RWPE2 (cell line): ENCODE data around the gene ULBP2.
"Not testable (repeated sequence)": the region's sequence is repeated elsewhere in the genome, so short reads cannot be mapped to it uniquely, and the experiment has no call there.

Experiments used
- ATAC-seq: fragments of 200-7000 bp; cut with Tn5 transposase; 3 replicates; pipeline ENCODE4 v1.9.1; 2021; ENCODE audit warnings: low read depth
- DNase-seq: peaks from one replicate; pipeline ENCODE4 v3.0.0-alpha.2; 2020; ENCODE audit warnings: low spot score
- H3K27ac ChIP-seq: fragments of 450-650 bp; 2 replicates; pipeline ENCODE4 v1.5.1; 2017; ENCODE audit warnings: mild to moderate bottlenecking; ENCODE audit not compliant: poor library complexity, severe bottlenecking
- H3K27me3 ChIP-seq: fragments of 250-450 bp; sonication (Bioruptor Pico); 2 replicates; pipeline ENCODE4 v1.5.1; 2021; ENCODE audit warnings: mild to moderate bottlenecking, moderate library complexity; ENCODE audit not compliant: insufficient read depth, poor library complexity, severe bottlenecking
- H3K36me3 ChIP-seq: fragments of 250-450 bp; sonication (Bioruptor Pico); 2 replicates; pipeline ENCODE4 v1.5.1; 2020; ENCODE audit warnings: low read depth, mild to moderate bottlenecking, moderate library complexity
- H3K4me1 ChIP-seq: fragments of 250-450 bp; sonication (Bioruptor Pico); 2 replicates; pipeline ENCODE4 v1.5.1; 2021; ENCODE audit warnings: mild to moderate bottlenecking, moderate library complexity; ENCODE audit not compliant: insufficient read depth, poor library complexity, severe bottlenecking
- H3K4me3 ChIP-seq: fragments of 250-450 bp; sonication (Bioruptor Pico); 2 replicates; pipeline ENCODE4 v1.5.1; 2021; ENCODE audit warnings: mild to moderate bottlenecking, moderate library complexity; ENCODE audit not compliant: severe bottlenecking
- H3K9me3 ChIP-seq: fragments of 250-450 bp; sonication (Bioruptor Pico); 2 replicates; pipeline ENCODE4 v1.5.1; 2021; ENCODE audit warnings: mild to moderate bottlenecking, moderate library complexity; ENCODE audit not compliant: severe bottlenecking
- CTCF ChIP-seq: fragments of 450-650 bp; IDR thresholded peaks from one replicate; pipeline ENCODE4 v1.5.1; 2017; ENCODE audit warnings: mild to moderate bottlenecking, moderate library complexity; ENCODE audit not compliant: poor library complexity, severe bottlenecking

Gene ULBP2

GRCh38 chr6:149935668-149936067, 6.1 kb upstream of the ULBP2 start:
- no peak overlapping the region for H3K4me3 ChIP-seq
- no peaks in the 10 kb centered on the region for H3K9me3 ChIP-seq
- no peaks in the 10 kb centered on the region for H3K36me3 ChIP-seq
- ATAC-seq (no peak), DNase-seq (no peak)
- no peak overlapping the region for H3K27ac ChIP-seq
- no peak for TF ChIP-seq CTCF
- no peaks in the 10 kb centered on the region for H3K27me3 ChIP-seq
- H3K4me1 ChIP-seq, result no peaks in the 10 kb centered on the region

GRCh38 chr6:149936743-149937142, 5.1 kb upstream of the ULBP2 start:
- DNase-seq (no peak), ATAC-seq (no peak)
- TF ChIP-seq CTCF, result no peak
- Histone ChIP-seq H3K4me3 (no peak overlapping the region), H3K9me3 (no peaks in the 10 kb centered on the region), H3K4me1 (no peaks in the 10 kb centered on the region), H3K36me3 (no peaks in the 10 kb centered on the region), H3K27ac (no peak overlapping the region), H3K27me3 (no peaks in the 10 kb centered on the region)

- H3K27ac ChIP-seq, H3K27me3 ChIP-seq, DNase-seq, H3K36me3 ChIP-seq, H3K4me1 ChIP-seq, H3K9me3 ChIP-seq: not testable (repeated sequence)
- H3K4me3 ChIP-seq, result peak overlapping the region; percentile 30
- peak; percentile 80 for TF ChIP-seq CTCF
- ATAC-seq, result peak; percentile 69
These were observed 3.7 kb upstream of the ULBP2 start for GRCh38 chr6:149938013-149938570.

GRCh38 chr6:149938571-149939355, 3.1 kb upstream of the ULBP2 start:
- H3K27ac ChIP-seq, result no peak overlapping the region
- ATAC-seq, result no peak
- TF ChIP-seq CTCF, result no peak
- H3K9me3 ChIP-seq, result no peaks in the 10 kb centered on the region
- no peaks in the 10 kb centered on the region for H3K27me3 ChIP-seq
- H3K36me3 ChIP-seq, result no peaks in the 10 kb centered on the region
- peak overlapping the region; percentile 30 for H3K4me3 ChIP-seq
- H3K4me1 ChIP-seq, result no peaks in the 10 kb centered on the region
- DNase-seq, result no peak

- H3K27me3 ChIP-seq, result no peaks in the 10 kb centered on the region
- H3K36me3 ChIP-seq, result no peaks in the 10 kb centered on the region
- H3K9me3 ChIP-seq, result no peaks in the 10 kb centered on the region
- no peak for ATAC-seq
- DNase-seq, result no peak
- TF ChIP-seq CTCF, result no peak
- H3K4me3 ChIP-seq, result no peak overlapping the region
- H3K4me1 ChIP-seq, result no peaks in the 10 kb centered on the region
- no peak overlapping the region for H3K27ac ChIP-seq
These were observed 2.5 kb upstream of the ULBP2 start for GRCh38 chr6:149939356-149939648.
